ENCODE results near the gene VWA5B1. TPM values are rescaled to one million over a fixed set of nuclear protein-coding genes. Genes with fewer than 3 reads are reported as not detected.

Gene VWA5B1
- total and polyA plus RNA-seq, 10 of the 15 experiments (the other 5 are each of a cell fraction or from before 2014, with no cell fraction given), result under 0.01 to 0.05 (median 0.01) TPM; not detected in 7

- FAIRE-seq, result no peak
- CTCF ChIA-PET, result no interaction called here
- no peak for TF ChIP-seq SREBF1 (IDR thresholded peaks at IDR 0.05; ENCODE audit: low read length)
- TF ChIP-seq, protein P1, sequence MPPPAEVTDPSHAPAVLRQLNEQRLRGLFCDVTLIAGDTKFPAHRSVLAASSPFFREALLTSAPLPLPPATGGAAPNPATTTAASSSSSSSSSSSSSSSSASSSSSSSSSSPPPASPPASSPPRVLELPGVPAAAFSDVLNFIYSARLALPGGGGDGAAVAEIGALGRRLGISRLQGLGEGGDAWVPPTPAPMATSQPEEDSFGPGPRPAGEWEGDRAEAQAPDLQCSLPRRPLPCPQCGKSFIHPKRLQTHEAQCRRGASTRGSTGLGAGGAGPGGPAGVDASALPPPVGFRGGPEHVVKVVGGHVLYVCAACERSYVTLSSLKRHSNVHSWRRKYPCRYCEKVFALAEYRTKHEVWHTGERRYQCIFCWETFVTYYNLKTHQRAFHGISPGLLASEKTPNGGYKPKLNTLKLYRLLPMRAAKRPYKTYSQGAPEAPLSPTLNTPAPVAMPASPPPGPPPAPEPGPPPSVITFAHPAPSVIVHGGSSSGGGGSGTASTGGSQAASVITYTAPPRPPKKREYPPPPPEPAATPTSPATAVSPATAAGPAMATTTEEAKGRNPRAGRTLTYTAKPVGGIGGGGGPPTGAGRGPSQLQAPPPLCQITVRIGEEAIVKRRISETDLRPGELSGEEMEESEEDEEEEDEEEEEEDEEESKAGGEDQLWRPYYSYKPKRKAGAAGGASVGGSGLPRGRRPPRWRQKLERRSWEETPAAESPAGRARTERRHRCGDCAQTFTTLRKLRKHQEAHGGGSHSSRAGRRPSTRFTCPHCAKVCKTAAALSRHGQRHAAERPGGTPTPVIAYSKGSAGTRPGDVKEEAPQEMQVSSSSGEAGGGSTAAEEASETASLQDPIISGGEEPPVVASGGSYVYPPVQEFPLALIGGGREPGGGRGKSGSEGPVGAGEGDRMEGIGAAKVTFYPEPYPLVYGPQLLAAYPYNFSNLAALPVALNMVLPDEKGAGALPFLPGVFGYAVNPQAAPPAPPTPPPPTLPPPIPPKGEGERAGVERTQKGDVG (CRISPR knock-in tag; IDR thresholded peaks at IDR 0.05), result no peak
- no peak for TF ChIP-seq MTA3 (IDR thresholded peaks at IDR 0.05; ENCODE audit: borderline replicate concordance, low read length)
- no peak for TF ChIP-seq HSF1 (IDR thresholded peaks at IDR 0.05; ENCODE audit: low read depth, low read length)
- TF ChIP-seq, protein P2, sequence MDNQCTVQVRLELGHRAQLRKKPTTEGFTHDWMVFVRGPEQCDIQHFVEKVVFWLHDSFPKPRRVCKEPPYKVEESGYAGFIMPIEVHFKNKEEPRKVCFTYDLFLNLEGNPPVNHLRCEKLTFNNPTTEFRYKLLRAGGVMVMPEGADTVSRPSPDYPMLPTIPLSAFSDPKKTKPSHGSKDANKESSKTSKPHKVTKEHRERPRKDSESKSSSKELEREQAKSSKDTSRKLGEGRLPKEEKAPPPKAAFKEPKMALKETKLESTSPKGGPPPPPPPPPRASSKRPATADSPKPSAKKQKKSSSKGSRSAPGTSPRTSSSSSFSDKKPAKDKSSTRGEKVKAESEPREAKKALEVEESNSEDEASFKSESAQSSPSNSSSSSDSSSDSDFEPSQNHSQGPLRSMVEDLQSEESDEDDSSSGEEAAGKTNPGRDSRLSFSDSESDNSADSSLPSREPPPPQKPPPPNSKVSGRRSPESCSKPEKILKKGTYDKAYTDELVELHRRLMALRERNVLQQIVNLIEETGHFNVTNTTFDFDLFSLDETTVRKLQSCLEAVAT (IDR thresholded peaks at IDR 0.05), result no peak
- no peak for TF ChIP-seq STAT3 (IDR thresholded peaks at IDR 0.05; ENCODE audit: low read depth, low read length)
- no peak for TF ChIP-seq CREM (IDR thresholded peaks at IDR 0.05; ENCODE audit: low read depth)
- TF ChIP-seq ZZZ3 (IDR thresholded peaks at IDR 0.05; ENCODE audit: control insufficient read depth, insufficient read length, low read depth), result no peak
- no peak for TF ChIP-seq RBBP5 (conservative IDR thresholded peaks at IDR 0.05)
- TF ChIP-seq MYC (IDR thresholded peaks at IDR 0.05; ENCODE audit: insufficient read depth, insufficient read length, insufficient replicate concordance, low read length, severe bottlenecking), result no peak
- TF ChIP-seq RELB (IDR thresholded peaks at IDR 0.05; ENCODE audit: low read depth), result no peak
- TF ChIP-seq CREB1 (IDR thresholded peaks at IDR 0.05; ENCODE audit: low read depth), result no peak
- TF ChIP-seq ETV6 (conservative IDR thresholded peaks at IDR 0.05 in 1 of 2, IDR thresholded peaks at IDR 0.05 in 1 of 2; ENCODE audit: borderline replicate concordance in 1 of 2, low read depth in 1 of 2), result no peak
- peaks cover 0 to 5% of the 10 kb centered on the region in 2 experiments; a peak in 2 of 4 replicates for H3K27me3 ChIP-seq (replicated peaks in 1 of 2; ENCODE audit: control insufficient read depth in 2 of 2, insufficient read depth in 2 of 2, low read length in 1 of 2)
- H3K9ac ChIP-seq (ENCODE audit: control insufficient read depth, insufficient read depth, low read length), result no peak overlapping the region
- POLR2A ChIA-PET, result no interaction called here
- no peak overlapping the region for H3K27ac ChIP-seq (ENCODE audit: control insufficient read depth, insufficient read depth)
- 40% methylated on average over 11 of the region's 11 CpGs for WGBS (ENCODE audit: insufficient coverage, insufficient replicate concordance, low lambda C conversion rate, missing lambda C conversion rate)
- RAD21 ChIA-PET (ENCODE audit: unreplicated experiment), result no interaction called here
- intact Hi-C loops (cut with micrococcal nuclease; ENCODE audit: unreplicated experiment), result no loop called here
- H2AFZ ChIP-seq (ENCODE audit: control insufficient read depth, low read depth, low read length), result no peak overlapping the region
- no TSS peak for BruUV-seq (replicated peaks)
- in situ Hi-C loops (cut with MboI), result no loop called here
- peaks cover 17% of the 10 kb centered on the region for H3K4me1 ChIP-seq (ENCODE audit: control insufficient read depth, insufficient read depth, low read length)
- no peak for DNase-seq (ENCODE audit: low read depth, low spot score)
- H3K4me3 ChIP-seq, result no peak overlapping the region
- no peaks in the 10 kb centered on the region for H3K9me3 ChIP-seq (replicated peaks; ENCODE audit: control insufficient read depth, insufficient read depth, low read length)
- no peaks in the 10 kb centered on the region for H3K36me3 ChIP-seq (ENCODE audit: control insufficient read depth in 2 of 2, insufficient read depth in 2 of 2, low read length in 1 of 2)
- SMC1A ChIA-PET (ENCODE audit: uncharacterized antibody, unreplicated experiment), result no interaction called here
- ATAC-seq, result no peak
- no peaks in the 10 kb centered on the region for H3K79me2 ChIP-seq (ENCODE audit: control insufficient read depth, insufficient read depth, low read length)
- no peaks in the 10 kb centered on the region for H4K20me1 ChIP-seq (ENCODE audit: control insufficient read depth, insufficient read depth)
- H3K4me2 ChIP-seq (ENCODE audit: control insufficient read depth, insufficient read depth), result no peak overlapping the region
These were observed 26.8 kb downstream of the VWA5B1 start for GRCh38 chr1:20317471-20317870.
